ENCODE results near the gene EDARADD. TPM values are rescaled to one million over a fixed set of nuclear protein-coding genes. Genes with fewer than 3 reads are reported as not detected.

Gene EDARADD
- total RNA-seq, 1 experiment from 2014 or later, result 0.30 TPM

GRCh38 chr1:236494586-236495466, 100.7 kb downstream of the EDARADD start (continued):
- TF ChIP-seq, protein P1, sequence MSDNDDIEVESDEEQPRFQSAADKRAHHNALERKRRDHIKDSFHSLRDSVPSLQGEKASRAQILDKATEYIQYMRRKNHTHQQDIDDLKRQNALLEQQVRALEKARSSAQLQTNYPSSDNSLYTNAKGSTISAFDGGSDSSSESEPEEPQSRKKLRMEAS (IDR thresholded peaks at IDR 0.05), result no peak
- TF ChIP-seq ATF3 (IDR thresholded peaks at IDR 0.05) (no peak), FOSL1 (IDR thresholded peaks at IDR 0.05; ENCODE audit: low read depth) (no peak), SIN3A (IDR thresholded peaks at IDR 0.05; ENCODE audit: low read depth) (no peak), ZFX (IDR thresholded peaks at IDR 0.05) (no peak), SP1 (IDR thresholded peaks at IDR 0.05; ENCODE audit: low read depth) (no peak)
- TF ChIP-seq, protein P2, sequence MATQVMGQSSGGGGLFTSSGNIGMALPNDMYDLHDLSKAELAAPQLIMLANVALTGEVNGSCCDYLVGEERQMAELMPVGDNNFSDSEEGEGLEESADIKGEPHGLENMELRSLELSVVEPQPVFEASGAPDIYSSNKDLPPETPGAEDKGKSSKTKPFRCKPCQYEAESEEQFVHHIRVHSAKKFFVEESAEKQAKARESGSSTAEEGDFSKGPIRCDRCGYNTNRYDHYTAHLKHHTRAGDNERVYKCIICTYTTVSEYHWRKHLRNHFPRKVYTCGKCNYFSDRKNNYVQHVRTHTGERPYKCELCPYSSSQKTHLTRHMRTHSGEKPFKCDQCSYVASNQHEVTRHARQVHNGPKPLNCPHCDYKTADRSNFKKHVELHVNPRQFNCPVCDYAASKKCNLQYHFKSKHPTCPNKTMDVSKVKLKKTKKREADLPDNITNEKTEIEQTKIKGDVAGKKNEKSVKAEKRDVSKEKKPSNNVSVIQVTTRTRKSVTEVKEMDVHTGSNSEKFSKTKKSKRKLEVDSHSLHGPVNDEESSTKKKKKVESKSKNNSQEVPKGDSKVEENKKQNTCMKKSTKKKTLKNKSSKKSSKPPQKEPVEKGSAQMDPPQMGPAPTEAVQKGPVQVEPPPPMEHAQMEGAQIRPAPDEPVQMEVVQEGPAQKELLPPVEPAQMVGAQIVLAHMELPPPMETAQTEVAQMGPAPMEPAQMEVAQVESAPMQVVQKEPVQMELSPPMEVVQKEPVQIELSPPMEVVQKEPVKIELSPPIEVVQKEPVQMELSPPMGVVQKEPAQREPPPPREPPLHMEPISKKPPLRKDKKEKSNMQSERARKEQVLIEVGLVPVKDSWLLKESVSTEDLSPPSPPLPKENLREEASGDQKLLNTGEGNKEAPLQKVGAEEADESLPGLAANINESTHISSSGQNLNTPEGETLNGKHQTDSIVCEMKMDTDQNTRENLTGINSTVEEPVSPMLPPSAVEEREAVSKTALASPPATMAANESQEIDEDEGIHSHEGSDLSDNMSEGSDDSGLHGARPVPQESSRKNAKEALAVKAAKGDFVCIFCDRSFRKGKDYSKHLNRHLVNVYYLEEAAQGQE (IDR thresholded peaks at IDR 0.05; ENCODE audit: low read depth), result no peak

DNA sequence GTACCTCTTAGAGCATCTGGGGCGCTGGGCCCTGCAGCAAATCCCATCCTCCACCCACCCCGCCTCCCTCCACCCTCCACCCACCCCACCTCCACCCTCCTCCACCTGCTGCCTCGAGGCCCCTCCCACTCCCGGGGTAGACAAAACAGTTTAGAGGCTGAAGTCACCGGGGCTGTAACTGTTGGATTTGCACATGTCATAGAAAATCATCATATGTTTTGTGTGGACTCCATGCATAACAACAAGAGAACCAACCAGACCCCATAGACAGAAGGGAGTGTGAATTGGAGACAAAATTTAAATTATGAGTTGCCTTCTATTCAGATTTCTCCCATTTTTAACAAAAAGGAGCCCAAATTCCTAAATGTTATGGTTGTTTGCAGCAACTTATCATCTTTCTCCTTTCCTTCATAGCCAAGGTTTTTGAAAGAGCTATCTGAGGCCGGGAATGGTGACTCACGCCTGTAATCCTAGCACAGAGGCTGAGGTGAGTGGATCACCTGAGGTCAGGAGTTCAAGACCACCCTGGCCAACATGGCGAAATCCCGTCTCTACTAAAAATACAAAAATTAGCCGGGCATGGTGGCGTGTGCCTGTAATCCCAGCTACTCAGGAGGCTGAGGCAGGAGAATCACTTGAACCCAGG, 101.5 kb downstream of the EDARADD start:
- no peak overlapping the region for H3K9ac ChIP-seq (ENCODE audit: low read length)
- ATAC-seq, result peak; percentile 76
- ChIA-PET POLR2A (interaction anchor here (0.8 kb wide), 1 partner anchor 44 kb away, joined by 3 read pairs; no protein-coding TSS in a partner anchor), RAD21 (ENCODE audit: low non-redundant PET in 1 of 2, low total read pairs in 2 of 2, uncharacterized antibody in 2 of 2, unreplicated experiment in 2 of 2) (no interaction called here), CTCF (interaction anchor here (1.0 kb wide), 1 partner anchor 36 kb away, joined by 3 read pairs; no protein-coding TSS in a partner anchor)
- no peaks in the 10 kb centered on the region for H3K27me3 ChIP-seq (ENCODE audit: insufficient read depth, low read length)
- no peaks in the 10 kb centered on the region for H3K79me2 ChIP-seq (ENCODE audit: insufficient read depth, low read length)
- BruUV-seq (replicated peaks), result no TSS peak
- peaks cover 0 to 6% of the 10 kb centered on the region in 2 experiments; a peak in 1 of 4 replicates for H3K4me1 ChIP-seq (ENCODE audit: control insufficient read depth in 1 of 2, insufficient read depth in 2 of 2, low read length in 2 of 2)
- no peaks in the 10 kb centered on the region for H4K20me1 ChIP-seq (ENCODE audit: insufficient read depth)
- H3K4me3 ChIP-seq (replicated peaks in 1 of 2; ENCODE audit: low read depth in 1 of 2, low read length in 2 of 2), result no peak overlapping the region
- intact Hi-C loops (cut with micrococcal nuclease), result no loop called here
- TF ChIP-seq SIN3A (IDR thresholded peaks at IDR 0.05; ENCODE audit: low read depth), result no peak
- TF ChIP-seq EZH2 (IDR thresholded peaks at IDR 0.05), result no peak
- TF ChIP-seq RAD21 (IDR thresholded peaks at IDR 0.05; ENCODE audit: low read depth), result no peak
- TF ChIP-seq, protein P3, sequence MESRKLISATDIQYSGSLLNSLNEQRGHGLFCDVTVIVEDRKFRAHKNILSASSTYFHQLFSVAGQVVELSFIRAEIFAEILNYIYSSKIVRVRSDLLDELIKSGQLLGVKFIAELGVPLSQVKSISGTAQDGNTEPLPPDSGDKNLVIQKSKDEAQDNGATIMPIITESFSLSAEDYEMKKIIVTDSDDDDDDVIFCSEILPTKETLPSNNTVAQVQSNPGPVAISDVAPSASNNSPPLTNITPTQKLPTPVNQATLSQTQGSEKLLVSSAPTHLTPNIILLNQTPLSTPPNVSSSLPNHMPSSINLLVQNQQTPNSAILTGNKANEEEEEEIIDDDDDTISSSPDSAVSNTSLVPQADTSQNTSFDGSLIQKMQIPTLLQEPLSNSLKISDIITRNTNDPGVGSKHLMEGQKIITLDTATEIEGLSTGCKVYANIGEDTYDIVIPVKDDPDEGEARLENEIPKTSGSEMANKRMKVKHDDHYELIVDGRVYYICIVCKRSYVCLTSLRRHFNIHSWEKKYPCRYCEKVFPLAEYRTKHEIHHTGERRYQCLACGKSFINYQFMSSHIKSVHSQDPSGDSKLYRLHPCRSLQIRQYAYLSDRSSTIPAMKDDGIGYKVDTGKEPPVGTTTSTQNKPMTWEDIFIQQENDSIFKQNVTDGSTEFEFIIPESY (IDR thresholded peaks at IDR 0.05; ENCODE audit: extremely low read depth, insufficient replicate concordance, low read length), result no peak
- no peak for TF ChIP-seq FOSL1 (IDR thresholded peaks at IDR 0.05; ENCODE audit: low read depth)
- no peak for TF ChIP-seq JUND (IDR thresholded peaks at IDR 0.05)
- TF ChIP-seq, protein P4, sequence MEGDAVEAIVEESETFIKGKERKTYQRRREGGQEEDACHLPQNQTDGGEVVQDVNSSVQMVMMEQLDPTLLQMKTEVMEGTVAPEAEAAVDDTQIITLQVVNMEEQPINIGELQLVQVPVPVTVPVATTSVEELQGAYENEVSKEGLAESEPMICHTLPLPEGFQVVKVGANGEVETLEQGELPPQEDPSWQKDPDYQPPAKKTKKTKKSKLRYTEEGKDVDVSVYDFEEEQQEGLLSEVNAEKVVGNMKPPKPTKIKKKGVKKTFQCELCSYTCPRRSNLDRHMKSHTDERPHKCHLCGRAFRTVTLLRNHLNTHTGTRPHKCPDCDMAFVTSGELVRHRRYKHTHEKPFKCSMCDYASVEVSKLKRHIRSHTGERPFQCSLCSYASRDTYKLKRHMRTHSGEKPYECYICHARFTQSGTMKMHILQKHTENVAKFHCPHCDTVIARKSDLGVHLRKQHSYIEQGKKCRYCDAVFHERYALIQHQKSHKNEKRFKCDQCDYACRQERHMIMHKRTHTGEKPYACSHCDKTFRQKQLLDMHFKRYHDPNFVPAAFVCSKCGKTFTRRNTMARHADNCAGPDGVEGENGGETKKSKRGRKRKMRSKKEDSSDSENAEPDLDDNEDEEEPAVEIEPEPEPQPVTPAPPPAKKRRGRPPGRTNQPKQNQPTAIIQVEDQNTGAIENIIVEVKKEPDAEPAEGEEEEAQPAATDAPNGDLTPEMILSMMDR (IDR thresholded peaks at IDR 0.05 in 2 of 3, conservative IDR thresholded peaks at IDR 0.05 in 1 of 3; ENCODE audit: borderline replicate concordance in 1 of 3, insufficient read depth in 1 of 3, low read depth in 2 of 3, low read length in 2 of 3), result no peak
- no peak for TF ChIP-seq YY1 (IDR thresholded peaks at IDR 0.05; ENCODE audit: extremely low read depth, insufficient replicate concordance, low read depth, low read length)
- no peak for TF ChIP-seq SRF (IDR thresholded peaks at IDR 0.05; ENCODE audit: low read depth)
- H3K9me2 ChIP-seq (ENCODE audit: insufficient read depth), result no peaks in the 10 kb centered on the region
- H2AFZ ChIP-seq (ENCODE audit: low read depth, low read length, poor library complexity, severe bottlenecking), result no peak overlapping the region
- H3K4me2 ChIP-seq (ENCODE audit: low read length), result no peak overlapping the region
- no peak for DNase-seq (ENCODE audit: low read depth, low spot score)
- H3K9me3 ChIP-seq (ENCODE audit: control insufficient read depth in 1 of 2, insufficient read depth in 1 of 2, low read depth in 1 of 2, low read length in 2 of 2), result no peaks in the 10 kb centered on the region
- no peak overlapping the region for H3K27ac ChIP-seq (ENCODE audit: low read depth, low read length)
- no peaks in the 10 kb centered on the region for H3K36me3 ChIP-seq (ENCODE audit: control insufficient read depth in 1 of 2, insufficient read depth in 2 of 2, low read length in 2 of 2)

Measured in HCT116 (cell line).